Astrocyte (in vitro differentiated cells and primary cell): ENCODE data around the gene PHYKPL. TPM values are rescaled to one million over a fixed set of nuclear protein-coding genes. Genes with fewer than 3 reads are reported as not detected.
A peak's percentile ranks its signal among the peaks of the same experiment; 100 is the strongest.

Experiments used
- DNase-seq: peaks from one replicate; pipeline ENCODE4 v3.0.0-alpha.2; 2010; ENCODE audit warnings: low read depth
- FAIRE-seq: peaks from 2 replicates; lab custom pipeline; 2011; peaks lifted over from hg19 to GRCh38; lab: Jason Lieb, UNC
- H2AFZ ChIP-seq: 2 replicates; pipeline ENCODE4 v1.6.0; 2012; ENCODE audit warnings: low read depth, low read length, inconsistent platforms
- H3K27ac ChIP-seq: 2 replicates; pipeline ENCODE4 v1.5.1; 2011; ENCODE audit warnings: low read depth, low read length, inconsistent platforms
- H3K27me3 ChIP-seq: 2 replicates; pipeline ENCODE4 v1.6.0; 2011; ENCODE audit warnings: low read length, inconsistent platforms; ENCODE audit not compliant: insufficient read depth
- H3K36me3 ChIP-seq: 2 replicates; pipeline ENCODE4 v1.5.1; 2011; ENCODE audit warnings: low read length, inconsistent platforms; ENCODE audit not compliant: insufficient read depth
- H3K4me1 ChIP-seq: 2 replicates; pipeline ENCODE4 v1.5.1; 2011; ENCODE audit warnings: low read length, inconsistent platforms; ENCODE audit not compliant: insufficient read depth
- H3K4me2 ChIP-seq: 2 replicates; pipeline ENCODE4 v1.6.0; 2012; ENCODE audit warnings: low read length, inconsistent platforms
- H3K4me3 ChIP-seq: 2 replicates; pipeline ENCODE4 v1.5.1; 2011; ENCODE audit warnings: low read depth, mild to moderate bottlenecking, low read length, inconsistent platforms; ENCODE audit not compliant: insufficient read depth
- H3K79me2 ChIP-seq: 2 replicates; pipeline ENCODE4 v1.6.0; 2012; ENCODE audit warnings: mild to moderate bottlenecking, low read length, inconsistent platforms; ENCODE audit not compliant: insufficient read depth
- H3K9ac ChIP-seq: 2 replicates; pipeline ENCODE4 v1.6.0; 2012; ENCODE audit warnings: mild to moderate bottlenecking, low read length, inconsistent platforms
- H3K9me3 ChIP-seq: 2 replicates; pipeline ENCODE4 v1.5.1; 2012; ENCODE audit warnings: low read depth, mild to moderate bottlenecking, low read length, inconsistent platforms; ENCODE audit not compliant: insufficient read depth
- H4K20me1 ChIP-seq: 2 replicates; pipeline ENCODE4 v1.6.0; 2012; ENCODE audit warnings: low read length, inconsistent platforms; ENCODE audit not compliant: insufficient read depth
- H3K27ac Mint-ChIP-seq: one replicate; pipeline ENCODE4 v1.8.0; 2021; ENCODE audit warnings: mild to moderate bottlenecking, mixed read lengths; ENCODE audit not compliant: unreplicated experiment
- H3K27me3 Mint-ChIP-seq: one replicate; pipeline ENCODE4 v1.8.0; 2021; ENCODE audit warnings: low read depth, mixed read lengths; ENCODE audit not compliant: unreplicated experiment
- H3K36me3 Mint-ChIP-seq: one replicate; pipeline ENCODE4 v1.8.0; 2021; ENCODE audit warnings: low read depth, mixed read lengths; ENCODE audit not compliant: unreplicated experiment
- H3K4me1 Mint-ChIP-seq: one replicate; pipeline ENCODE4 v1.8.0; 2021; ENCODE audit warnings: low read depth, mixed read lengths; ENCODE audit not compliant: unreplicated experiment
- H3K4me3 Mint-ChIP-seq: one replicate; pipeline ENCODE4 v1.8.0; 2021; ENCODE audit warnings: mild to moderate bottlenecking, moderate library complexity, mixed read lengths; ENCODE audit not compliant: unreplicated experiment
- H3K9me3 Mint-ChIP-seq: one replicate; pipeline ENCODE4 v1.8.0; 2021; ENCODE audit warnings: mild to moderate bottlenecking, mixed read lengths; ENCODE audit not compliant: unreplicated experiment
- EZH2 ChIP-seq: IDR thresholded peaks from 2 replicates; pipeline ENCODE4 v1.6.1; 2012; ENCODE audit warnings: mild to moderate bottlenecking, low read length, inconsistent platforms; ENCODE audit not compliant: insufficient read depth
- total RNA-seq: library from RNA; stranded (reverse); gene quantifications from 2 replicates; pipeline ENCODE4 v1.2.1, GENCODE V29; 2021
- TF ChIP-seq, protein P1 (sequence below): IDR thresholded peaks from 2 replicates; pipeline ENCODE4 v1.5.1; 2011; ENCODE audit warnings: low read depth, mild to moderate bottlenecking, inconsistent platforms, low read length, moderate library complexity; ENCODE audit not compliant: insufficient read depth

Gene PHYKPL
- total RNA-seq, 1 donor from 2014 or later: 26.5 TPM

- H3K4me3 ChIP-seq: peak overlapping the region; percentile 100
- DNase-seq: peak; percentile 73
- H3K4me2 ChIP-seq: peak overlapping the region; percentile 98
- H4K20me1 ChIP-seq: peaks cover 72% of the 10 kb centered on the region
- no peak overlapping the region for H3K27ac ChIP-seq
- Mint-ChIP-seq H3K4me3 (peak overlapping the region; percentile 85), H3K4me1 (peaks cover 20% of the 10 kb centered on the region), H3K36me3 (peaks cover 31% of the 10 kb centered on the region), H3K27ac (no peak overlapping the region), H3K9me3 (peaks cover 2% of the 10 kb centered on the region), H3K27me3 (no peaks in the 10 kb centered on the region)
- H3K9me3 ChIP-seq: no peaks in the 10 kb centered on the region
- no peaks in the 10 kb centered on the region for H3K27me3 ChIP-seq
- H3K9ac ChIP-seq: peak overlapping the region; percentile 90
- peaks cover 24% of the 10 kb centered on the region for H3K4me1 ChIP-seq
- no peak overlapping the region for H2AFZ ChIP-seq
- H3K36me3 ChIP-seq: peaks cover 64% of the 10 kb centered on the region
- no peak for FAIRE-seq
- H3K79me2 ChIP-seq: peaks cover 75% of the 10 kb centered on the region
- no peak for TF ChIP-seq EZH2
- TF ChIP-seq, protein P1, sequence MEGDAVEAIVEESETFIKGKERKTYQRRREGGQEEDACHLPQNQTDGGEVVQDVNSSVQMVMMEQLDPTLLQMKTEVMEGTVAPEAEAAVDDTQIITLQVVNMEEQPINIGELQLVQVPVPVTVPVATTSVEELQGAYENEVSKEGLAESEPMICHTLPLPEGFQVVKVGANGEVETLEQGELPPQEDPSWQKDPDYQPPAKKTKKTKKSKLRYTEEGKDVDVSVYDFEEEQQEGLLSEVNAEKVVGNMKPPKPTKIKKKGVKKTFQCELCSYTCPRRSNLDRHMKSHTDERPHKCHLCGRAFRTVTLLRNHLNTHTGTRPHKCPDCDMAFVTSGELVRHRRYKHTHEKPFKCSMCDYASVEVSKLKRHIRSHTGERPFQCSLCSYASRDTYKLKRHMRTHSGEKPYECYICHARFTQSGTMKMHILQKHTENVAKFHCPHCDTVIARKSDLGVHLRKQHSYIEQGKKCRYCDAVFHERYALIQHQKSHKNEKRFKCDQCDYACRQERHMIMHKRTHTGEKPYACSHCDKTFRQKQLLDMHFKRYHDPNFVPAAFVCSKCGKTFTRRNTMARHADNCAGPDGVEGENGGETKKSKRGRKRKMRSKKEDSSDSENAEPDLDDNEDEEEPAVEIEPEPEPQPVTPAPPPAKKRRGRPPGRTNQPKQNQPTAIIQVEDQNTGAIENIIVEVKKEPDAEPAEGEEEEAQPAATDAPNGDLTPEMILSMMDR: no peak
Measured at GRCh38 chr5:178207183-178207916, 25.3 kb downstream of the PHYKPL start.

- H3K36me3 ChIP-seq: peaks cover 54% of the 10 kb centered on the region
- peak overlapping the region; percentile 85 for H3K4me3 Mint-ChIP-seq
- H3K79me2 ChIP-seq: peaks cover 70% of the 10 kb centered on the region
- H4K20me1 ChIP-seq: peaks cover 63% of the 10 kb centered on the region
- H3K9me3 ChIP-seq: no peaks in the 10 kb centered on the region
- peak overlapping the region; percentile 100 for H3K4me3 ChIP-seq
- peaks cover 2% of the 10 kb centered on the region for H3K9me3 Mint-ChIP-seq
- peak overlapping the region; percentile 98 for H3K4me2 ChIP-seq
- peak overlapping the region; percentile 8 for H3K27ac Mint-ChIP-seq
- H2AFZ ChIP-seq: no peak overlapping the region
- DNase-seq (no peak), FAIRE-seq (no peak)
- peaks cover 28% of the 10 kb centered on the region for H3K4me1 ChIP-seq
- H3K9ac ChIP-seq: peak overlapping the region; percentile 90
- peak overlapping the region; percentile 72 for H3K27ac ChIP-seq
- peaks cover 27% of the 10 kb centered on the region for H3K4me1 Mint-ChIP-seq
- H3K27me3 Mint-ChIP-seq: no peaks in the 10 kb centered on the region
- no peaks in the 10 kb centered on the region for H3K27me3 ChIP-seq
- H3K36me3 Mint-ChIP-seq: peaks cover 29% of the 10 kb centered on the region
- no peak for TF ChIP-seq EZH2
- TF ChIP-seq, protein P1: no peak
Measured at GRCh38 chr5:178206166-178207101, 26.2 kb downstream of the PHYKPL start.
